Right atrium auricular region (tissue), 2 donors: ENCODE measurements around the gene TMEM203. TPM values are rescaled to one million over a fixed set of nuclear protein-coding genes. Genes with fewer than 3 reads are reported as not detected.

Experiments
- DNase-seq: peaks from one replicate; pipeline ENCODE4 v3.0.0-alpha.2; 2019; ENCODE audit warnings: low spot score
- H3K27ac ChIP-seq, 2 donors: fragments of 200-600 bp; sonication (generic); 1 replicate in 1 of 2; 2 replicates in 1 of 2; pipeline ENCODE4 v1.5.1; 2016 to 2019
- H3K27me3 ChIP-seq, 2 donors: fragments of 200-600 bp; sonication (generic); one replicate each; pipeline versions ENCODE4 v1.5.1 to v1.6.0; 2017 to 2019
- H3K36me3 ChIP-seq: fragments of 200-600 bp; sonication (generic); one replicate; pipeline ENCODE4 v1.5.1; 2016
- H3K4me1 ChIP-seq, 2 donors: fragments of 200-600 bp; sonication (generic); one replicate each; pipeline versions ENCODE4 v1.5.1 to v1.6.0; 2017 to 2019
- H3K4me3 ChIP-seq, 2 donors: fragments of 200-600 bp; sonication (generic); 1 replicate in 1 of 2; 2 replicates in 1 of 2; pipeline ENCODE4 v1.5.1; 2017 to 2019; ENCODE audit warnings: mild to moderate bottlenecking in 1 of 2, moderate library complexity in 1 of 2
- H3K9me3 ChIP-seq, 2 donors: fragments of 200-600 bp; sonication (generic); one replicate each; pipeline ENCODE4 v1.5.1; 2019
- CTCF ChIP-seq, 2 donors: fragments of 200-600 bp; sonication (generic); IDR thresholded peaks; one replicate each; pipeline ENCODE4 v1.5.1; 2019; ENCODE audit warnings: antibody characterized with exemption in 2 of 2
- total RNA-seq, 2 donors: library from RNA; depleted of rRNA; stranded (reverse); fragments of >200 nt; gene quantifications; one replicate each; pipeline ENCODE4 v1.1.0, GENCODE V29; 2016

The TMEM203 gene
- total RNA-seq, 2 donors from 2014 or later: 31.4 to 33.9 TPM

GRCh38 chr9:137165250-137165836, 40.1 kb downstream of the TMEM203 start:
- Histone ChIP-seq H3K4me1 (peaks cover 0 to 61% of the 10 kb centered on the region in 2 donors), H3K27ac (no peak overlapping the region), H3K36me3 (no peaks in the 10 kb centered on the region), H3K9me3 (no peaks in the 10 kb centered on the region), H3K4me3 (no peak overlapping the region), H3K27me3 (peaks cover 45 to 82% of the 10 kb centered on the region in 2 donors)
- no peak for TF ChIP-seq CTCF (IDR thresholded peaks at IDR 0.05)
- no peak for DNase-seq

- peaks cover 0 to 58% of the 10 kb centered on the region in 2 donors for H3K4me1 ChIP-seq
- no peaks in the 10 kb centered on the region for H3K9me3 ChIP-seq
- no peaks in the 10 kb centered on the region for H3K36me3 ChIP-seq
- no peak overlapping the region for H3K4me3 ChIP-seq
- no peak for DNase-seq
- H3K27me3 ChIP-seq: peaks cover 49 to 89% of the 10 kb centered on the region in 2 donors
- no peak for TF ChIP-seq CTCF (IDR thresholded peaks at IDR 0.05)
- H3K27ac ChIP-seq: no peak overlapping the region
Observed at GRCh38 chr9:137164370-137165249, 40.8 kb downstream of the TMEM203 start.

- peaks cover 50 to 89% of the 10 kb centered on the region in 2 donors for H3K27me3 ChIP-seq
- H3K4me3 ChIP-seq: no peak overlapping the region
- DNase-seq: no peak
- H3K36me3 ChIP-seq: no peaks in the 10 kb centered on the region
- no peak overlapping the region for H3K27ac ChIP-seq
- no peak for TF ChIP-seq CTCF (IDR thresholded peaks at IDR 0.05)
- H3K9me3 ChIP-seq: no peaks in the 10 kb centered on the region
- H3K4me1 ChIP-seq: peaks cover 0 to 50% of the 10 kb centered on the region in 2 donors
Observed at GRCh38 chr9:137163805-137164204, 41.6 kb downstream of the TMEM203 start.

- H3K27me3 ChIP-seq: peaks cover 50 to 88% of the 10 kb centered on the region in 2 donors
- TF ChIP-seq CTCF (IDR thresholded peaks at IDR 0.05): no peak
- no peak overlapping the region for H3K27ac ChIP-seq
- H3K36me3 ChIP-seq: no peaks in the 10 kb centered on the region
- peaks cover 0 to 45% of the 10 kb centered on the region in 2 donors for H3K4me1 ChIP-seq
- peak overlapping the region; percentile 21 to 38 for H3K4me3 ChIP-seq
- no peak for DNase-seq
- no peaks in the 10 kb centered on the region for H3K9me3 ChIP-seq
Observed at GRCh38 chr9:137163365-137163715, 42.1 kb downstream of the TMEM203 start.

GRCh38 chr9:137162505-137163364, 42.7 kb downstream of the TMEM203 start:
- H3K9me3 ChIP-seq: no peaks in the 10 kb centered on the region
- H3K36me3 ChIP-seq: no peaks in the 10 kb centered on the region
- H3K27ac ChIP-seq: no peak overlapping the region
- TF ChIP-seq CTCF (IDR thresholded peaks at IDR 0.05): peak in 1 of 2 donors; percentile 19
- H3K4me1 ChIP-seq: peaks cover 0 to 39% of the 10 kb centered on the region in 2 donors
- no peak for DNase-seq
- H3K4me3 ChIP-seq: peak overlapping the region; percentile 21 to 38
- H3K27me3 ChIP-seq: peaks cover 44 to 82% of the 10 kb centered on the region in 2 donors
